Measurements from ENCODE around the gene NTSR2.

The NTSR2 gene

DNA sequence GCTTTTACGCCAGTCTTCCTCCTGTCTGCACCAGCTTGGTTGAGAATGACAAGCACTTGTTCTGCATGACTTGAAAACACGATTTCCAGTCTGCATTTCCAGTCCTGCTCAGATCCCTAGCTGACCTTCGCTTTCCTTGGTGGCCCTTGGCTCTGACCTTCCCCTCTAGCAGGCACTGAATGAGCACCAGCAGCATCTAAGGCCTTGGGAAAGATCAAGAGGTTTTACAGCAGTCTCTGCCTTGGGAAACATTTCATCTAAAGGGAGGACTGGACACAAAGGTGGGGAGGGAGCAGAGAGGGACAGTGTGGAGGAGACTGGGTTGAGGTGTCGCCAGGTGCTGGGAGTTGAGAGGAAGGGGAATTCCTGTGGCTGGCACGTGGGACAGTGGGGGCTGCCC is 30.5 kb downstream of the NTSR2 start:
- Histone ChIP-seq H3K27ac (ENCODE audit: low read depth, low read length, poor library complexity, severe bottlenecking) (no peak overlapping the region), H3K9me2 (ENCODE audit: low read depth, low read length) (no peaks in the 10 kb centered on the region), H4K20me1 (ENCODE audit: insufficient read depth, low read length) (no peaks in the 10 kb centered on the region), H3K9me3 (ENCODE audit: low read length) (no peaks in the 10 kb centered on the region), H3F3A (ENCODE audit: insufficient read depth, low read length) (no peaks in the 10 kb centered on the region), H3K79me2 (ENCODE audit: insufficient read depth, low read length) (no peaks in the 10 kb centered on the region), H3K36me3 (ENCODE audit: insufficient read depth, low read length) (no peaks in the 10 kb centered on the region; the same call in 1 of the 2 replicates), H3K4me1 (ENCODE audit: insufficient read depth, low read length, severe bottlenecking) (no peaks in the 10 kb centered on the region), H3K4me3 (ENCODE audit: low read depth, low read length, poor library complexity, severe bottlenecking) (no peak overlapping the region), H3K4me2 (ENCODE audit: low read length) (no peak overlapping the region), H3K9ac (ENCODE audit: low read length) (no peak overlapping the region), H2AFZ (ENCODE audit: low read length) (no peak overlapping the region), H3K27me3 (ENCODE audit: insufficient read depth, low read length) (no peaks in the 10 kb centered on the region)
- TF ChIP-seq EZH2 (IDR thresholded peaks at IDR 0.05; ENCODE audit: borderline replicate concordance, low read length): no peak
- TF ChIP-seq, protein P1, sequence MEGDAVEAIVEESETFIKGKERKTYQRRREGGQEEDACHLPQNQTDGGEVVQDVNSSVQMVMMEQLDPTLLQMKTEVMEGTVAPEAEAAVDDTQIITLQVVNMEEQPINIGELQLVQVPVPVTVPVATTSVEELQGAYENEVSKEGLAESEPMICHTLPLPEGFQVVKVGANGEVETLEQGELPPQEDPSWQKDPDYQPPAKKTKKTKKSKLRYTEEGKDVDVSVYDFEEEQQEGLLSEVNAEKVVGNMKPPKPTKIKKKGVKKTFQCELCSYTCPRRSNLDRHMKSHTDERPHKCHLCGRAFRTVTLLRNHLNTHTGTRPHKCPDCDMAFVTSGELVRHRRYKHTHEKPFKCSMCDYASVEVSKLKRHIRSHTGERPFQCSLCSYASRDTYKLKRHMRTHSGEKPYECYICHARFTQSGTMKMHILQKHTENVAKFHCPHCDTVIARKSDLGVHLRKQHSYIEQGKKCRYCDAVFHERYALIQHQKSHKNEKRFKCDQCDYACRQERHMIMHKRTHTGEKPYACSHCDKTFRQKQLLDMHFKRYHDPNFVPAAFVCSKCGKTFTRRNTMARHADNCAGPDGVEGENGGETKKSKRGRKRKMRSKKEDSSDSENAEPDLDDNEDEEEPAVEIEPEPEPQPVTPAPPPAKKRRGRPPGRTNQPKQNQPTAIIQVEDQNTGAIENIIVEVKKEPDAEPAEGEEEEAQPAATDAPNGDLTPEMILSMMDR (IDR thresholded peaks at IDR 0.05; ENCODE audit: low read length): no peak

GRCh38 chr2:11637546-11637945 is 32.4 kb downstream of the NTSR2 start:
- no peaks in the 10 kb centered on the region for H3K9me3 ChIP-seq (ENCODE audit: low read length)
- H3K27me3 ChIP-seq (ENCODE audit: insufficient read depth, low read length): no peaks in the 10 kb centered on the region
- H3K4me2 ChIP-seq (ENCODE audit: low read length): no peak overlapping the region
- no peaks in the 10 kb centered on the region for H3K36me3 ChIP-seq (ENCODE audit: insufficient read depth, low read length)
- no peaks in the 10 kb centered on the region for H3K4me1 ChIP-seq (ENCODE audit: insufficient read depth, low read length, severe bottlenecking)
- TF ChIP-seq EZH2 (IDR thresholded peaks at IDR 0.05; ENCODE audit: borderline replicate concordance, low read length): no peak
- TF ChIP-seq, protein P1 (IDR thresholded peaks at IDR 0.05; ENCODE audit: low read length): no peak
- no peak overlapping the region for H3K4me3 ChIP-seq (ENCODE audit: low read depth, low read length, poor library complexity, severe bottlenecking)
- no peaks in the 10 kb centered on the region for H3K79me2 ChIP-seq (ENCODE audit: insufficient read depth, low read length)
- H4K20me1 ChIP-seq (ENCODE audit: insufficient read depth, low read length): no peaks in the 10 kb centered on the region
- no peaks in the 10 kb centered on the region for H3F3A ChIP-seq (ENCODE audit: insufficient read depth, low read length)
- H3K9ac ChIP-seq (ENCODE audit: low read length): no peak overlapping the region
- no peak overlapping the region for H2AFZ ChIP-seq (ENCODE audit: low read length)
- H3K9me2 ChIP-seq (ENCODE audit: low read depth, low read length): no peaks in the 10 kb centered on the region
- H3K27ac ChIP-seq (ENCODE audit: low read depth, low read length, poor library complexity, severe bottlenecking): no peak overlapping the region

- H2AFZ ChIP-seq (ENCODE audit: low read length): no peak overlapping the region
- no peak overlapping the region for H3K4me2 ChIP-seq (ENCODE audit: low read length)
- H3K27me3 ChIP-seq (ENCODE audit: insufficient read depth, low read length): no peaks in the 10 kb centered on the region
- TF ChIP-seq EZH2 (IDR thresholded peaks at IDR 0.05; ENCODE audit: borderline replicate concordance, low read length): no peak
- TF ChIP-seq, protein P1 (IDR thresholded peaks at IDR 0.05; ENCODE audit: low read length): no peak
- H3K4me1 ChIP-seq (ENCODE audit: insufficient read depth, low read length, severe bottlenecking): no peaks in the 10 kb centered on the region
- no peaks in the 10 kb centered on the region for H3F3A ChIP-seq (ENCODE audit: insufficient read depth, low read length)
- H3K27ac ChIP-seq (ENCODE audit: low read depth, low read length, poor library complexity, severe bottlenecking): no peak overlapping the region
- H3K9me2 ChIP-seq (ENCODE audit: low read depth, low read length): no peaks in the 10 kb centered on the region
- H3K4me3 ChIP-seq (ENCODE audit: low read depth, low read length, poor library complexity, severe bottlenecking): no peak overlapping the region
- no peaks in the 10 kb centered on the region for H3K79me2 ChIP-seq (ENCODE audit: insufficient read depth, low read length)
- no peak overlapping the region for H3K9ac ChIP-seq (ENCODE audit: low read length)
- H3K9me3 ChIP-seq (ENCODE audit: low read length): no peaks in the 10 kb centered on the region
- no peaks in the 10 kb centered on the region for H3K36me3 ChIP-seq (ENCODE audit: insufficient read depth, low read length)
- H4K20me1 ChIP-seq (ENCODE audit: insufficient read depth, low read length): no peaks in the 10 kb centered on the region
Measured at GRCh38 chr2:11636593-11637295, 33.3 kb downstream of the NTSR2 start.

Data from OCI-LY1 (cell line).